Neuronal stem cell (in vitro differentiated cells): ENCODE results near the gene HMGN3.

Experiments
- DNase-seq: peaks from one replicate; pipeline ENCODE4 v3.0.0-alpha.2; 2013; ENCODE audit warnings: low spot score
- H2AFZ ChIP-seq: one replicate; pipeline ENCODE4 v1.6.1; 2013; ENCODE audit warnings: mild to moderate bottlenecking, low read length, inconsistent platforms
- H2AK5ac ChIP-seq: 2 replicates; pipeline ENCODE4 v1.6.1; 2013; ENCODE audit warnings: low read depth, mild to moderate bottlenecking, inconsistent platforms, low read length, moderate library complexity, mixed read lengths
- H2BK120ac ChIP-seq: 2 replicates; pipeline ENCODE4 v1.6.1; 2013; ENCODE audit warnings: low read depth, mild to moderate bottlenecking, inconsistent platforms, low read length, moderate library complexity, mixed read lengths
- H2BK12ac ChIP-seq: one replicate; pipeline ENCODE4 v1.6.1; 2013; ENCODE audit warnings: low read length, inconsistent platforms
- H2BK15ac ChIP-seq: 2 replicates; pipeline ENCODE4 v1.6.1; 2013; ENCODE audit warnings: mild to moderate bottlenecking, low read length, inconsistent platforms, mixed read lengths
- H2BK5ac ChIP-seq: one replicate; pipeline ENCODE4 v1.6.1; 2013; ENCODE audit warnings: inconsistent platforms, mild to moderate bottlenecking, low read length, moderate library complexity
- H3K14ac ChIP-seq: one replicate; pipeline ENCODE4 v1.6.1; 2013; ENCODE audit warnings: low read length, inconsistent platforms
- H3K18ac ChIP-seq: 2 replicates; pipeline ENCODE4 v1.6.1; 2013; ENCODE audit warnings: low read length, inconsistent platforms
- H3K23ac ChIP-seq: 2 replicates; pipeline ENCODE4 v1.6.1; 2013; ENCODE audit warnings: low read depth, mild to moderate bottlenecking, mixed read lengths, low read length, inconsistent platforms; ENCODE audit not compliant: poor library complexity
- H3K27ac ChIP-seq: replicated peaks from 3 replicates; pipeline ENCODE4 v1.5.1; 2013; ENCODE audit warnings: low read length, inconsistent platforms
- H3K27me3 ChIP-seq, 3 experiments: 2 replicates each; pipeline ENCODE4 v1.6.1; 2013; ENCODE audit warnings: low read length in 3 of 3, mild to moderate bottlenecking in 2 of 3, inconsistent platforms in 1 of 3, low read depth in 1 of 3, mixed read lengths in 1 of 3, moderate library complexity in 1 of 3; ENCODE audit not compliant: control insufficient read depth in 3 of 3, insufficient read depth in 3 of 3
- H3K36me3 ChIP-seq, 2 donors: replicated peaks in 1 of 2; 2 replicates each; pipeline ENCODE4 v1.6.1; 2013; ENCODE audit warnings: low read length in 2 of 2; ENCODE audit not compliant: control insufficient read depth in 2 of 2, insufficient read depth in 2 of 2
- H3K4ac ChIP-seq: 2 replicates; pipeline ENCODE4 v1.6.1; 2013; ENCODE audit warnings: inconsistent platforms, mild to moderate bottlenecking, low read length, moderate library complexity
- H3K4me1 ChIP-seq, 2 donors: 1 replicate in 1 of 2; 2 replicates in 1 of 2; pipeline ENCODE4 v1.6.1; 2013; ENCODE audit warnings: low read length in 2 of 2, low read depth in 1 of 2; ENCODE audit not compliant: control insufficient read depth in 2 of 2, insufficient read depth in 1 of 2
- H3K4me2 ChIP-seq: one replicate; pipeline ENCODE4 v1.6.1; 2013; ENCODE audit warnings: mild to moderate bottlenecking, low read length, inconsistent platforms; ENCODE audit not compliant: insufficient read depth, poor library complexity, severe bottlenecking
- H3K4me3 ChIP-seq, 2 donors: 2 replicates each; pipeline ENCODE4 v1.5.1; 2013; ENCODE audit warnings: low read length in 2 of 2, mild to moderate bottlenecking in 2 of 2, inconsistent platforms in 1 of 2, moderate library complexity in 1 of 2
- H3K79me1 ChIP-seq: one replicate; pipeline ENCODE4 v1.6.1; 2013; ENCODE audit warnings: low read depth, mild to moderate bottlenecking, inconsistent platforms, low read length, moderate library complexity
- H3K9ac ChIP-seq: one replicate; pipeline ENCODE4 v1.6.1; 2013; ENCODE audit warnings: mild to moderate bottlenecking, low read depth, low read length, inconsistent platforms; ENCODE audit not compliant: poor library complexity
- H3K9me3 ChIP-seq, 2 donors: replicated peaks in 1 of 2; 2 replicates each; pipeline versions ENCODE3 to v1.6.1; 2013; ENCODE audit warnings: low read length in 2 of 2, mild to moderate bottlenecking in 2 of 2, inconsistent platforms in 1 of 2, low read depth in 1 of 2, mixed read lengths in 1 of 2, moderate library complexity in 1 of 2; ENCODE audit not compliant: control insufficient read depth in 2 of 2, insufficient read depth in 1 of 2
- H4K8ac ChIP-seq: one replicate; pipeline ENCODE4 v1.6.1; 2013; ENCODE audit warnings: low read depth, mild to moderate bottlenecking, inconsistent platforms, low read length, moderate library complexity
- H4K91ac ChIP-seq: one replicate; pipeline ENCODE4 v1.6.1; 2013; ENCODE audit warnings: low read length, low read depth, mild to moderate bottlenecking, inconsistent platforms; ENCODE audit not compliant: poor library complexity
- WGBS, 2 donors: extraction: QIAGEN DNeasy Blood & Tissue Kit; methylation state at CpG; one replicate each; pipeline ENCODE4 v1.1.7; 2013; ENCODE audit warnings: missing lambda C conversion rate in 2 of 2, mixed read lengths in 1 of 2; ENCODE audit not compliant: insufficient read length in 2 of 2, insufficient replicate concordance in 1 of 2; ENCODE audit errors: extremely low coverage in 2 of 2; 5-methylcytosine and 5-hydroxymethylcytosine counted together

The HMGN3 gene

DNA sequence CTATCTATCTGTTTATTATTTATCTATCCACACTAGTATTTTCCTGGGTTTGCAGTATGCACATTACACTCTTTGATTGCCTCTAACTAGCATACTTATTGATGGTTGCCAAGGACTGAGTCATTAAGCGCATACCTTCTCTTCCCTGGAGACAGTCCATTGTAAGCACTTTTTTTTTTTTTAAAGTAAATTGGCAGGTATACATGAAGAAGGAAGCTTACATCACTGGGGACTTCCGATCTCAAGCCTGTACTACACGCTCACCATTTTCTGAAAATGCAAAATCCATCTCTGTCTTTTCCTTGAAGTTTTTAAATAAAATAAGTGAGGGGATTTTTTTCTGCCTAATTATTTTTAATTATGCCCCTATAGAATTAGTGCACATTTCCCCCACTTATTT is 63.5 kb downstream of the HMGN3 start:
- no peak overlapping the region for H2BK5ac ChIP-seq
- H3K4me3 ChIP-seq = no peak overlapping the region
- H3K4ac ChIP-seq = no peak overlapping the region
- no peaks in the 10 kb centered on the region for H3K79me1 ChIP-seq
- peaks cover 0 to 2% of the 10 kb centered on the region in 2 donors for H3K4me1 ChIP-seq
- no peak for DNase-seq
- WGBS, 2 donors = no CpG with 5 or more reads among the region's 3 CpGs
- no peak overlapping the region for H2BK120ac ChIP-seq
- H4K8ac ChIP-seq = no peak overlapping the region
- H3K4me2 ChIP-seq = no peak overlapping the region
- no peaks in the 10 kb centered on the region for H3K36me3 ChIP-seq
- peaks cover 0 to under 1% of the 10 kb centered on the region in 2 donors for H3K9me3 ChIP-seq
- H3K18ac ChIP-seq = no peak overlapping the region
- no peaks in the 10 kb centered on the region for H3K27me3 ChIP-seq
- no peak overlapping the region for H2AFZ ChIP-seq
- H2AK5ac ChIP-seq = no peak overlapping the region
- H3K14ac ChIP-seq = no peak overlapping the region
- H3K23ac ChIP-seq = no peak overlapping the region
- H3K27ac ChIP-seq = no peak overlapping the region
- H3K9ac ChIP-seq = no peak overlapping the region
- H2BK12ac ChIP-seq = no peak overlapping the region
- no peak overlapping the region for H2BK15ac ChIP-seq
- H4K91ac ChIP-seq = no peak overlapping the region

DNA sequence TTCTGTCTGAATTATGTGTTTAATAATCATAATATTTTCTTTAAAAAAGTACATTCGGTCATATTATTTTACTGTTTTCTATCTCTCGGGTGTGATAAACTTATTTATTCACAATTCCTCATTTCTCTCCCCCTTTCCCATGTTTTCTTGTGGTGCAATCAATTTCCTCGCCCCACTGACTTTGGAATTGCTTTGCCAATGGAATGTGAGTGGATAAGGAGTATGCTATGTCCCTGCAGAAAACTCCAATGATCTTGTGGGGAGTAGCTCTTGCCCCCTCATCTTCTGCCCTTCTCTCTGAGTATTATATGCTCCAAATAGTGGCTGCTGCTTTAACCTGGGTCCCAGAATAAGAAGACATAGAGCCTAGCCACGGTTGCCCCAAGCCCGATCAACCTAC is 64.1 kb downstream of the HMGN3 start:
- Histone ChIP-seq H2AFZ (no peak overlapping the region), H3K36me3 (no peaks in the 10 kb centered on the region), H3K9me3 (no peaks in the 10 kb centered on the region), H2BK12ac (no peak overlapping the region), H3K79me1 (no peaks in the 10 kb centered on the region), H2BK120ac (no peak overlapping the region), H3K23ac (no peak overlapping the region), H3K18ac (no peak overlapping the region), H3K14ac (no peak overlapping the region), H3K4ac (no peak overlapping the region), H3K4me1 (peaks cover 0 to 2% of the 10 kb centered on the region in 2 donors), H3K27ac (no peak overlapping the region), H2BK5ac (no peak overlapping the region), H4K8ac (no peak overlapping the region), H3K9ac (no peak overlapping the region), H3K27me3 (no peaks in the 10 kb centered on the region), H3K4me2 (no peak overlapping the region), H2BK15ac (no peak overlapping the region), H3K4me3 (no peak overlapping the region), H4K91ac (no peak overlapping the region), H2AK5ac (no peak overlapping the region)
- no peak for DNase-seq
- no CpG with 5 or more reads among the region's 5 CpGs for WGBS, 2 donors

DNA sequence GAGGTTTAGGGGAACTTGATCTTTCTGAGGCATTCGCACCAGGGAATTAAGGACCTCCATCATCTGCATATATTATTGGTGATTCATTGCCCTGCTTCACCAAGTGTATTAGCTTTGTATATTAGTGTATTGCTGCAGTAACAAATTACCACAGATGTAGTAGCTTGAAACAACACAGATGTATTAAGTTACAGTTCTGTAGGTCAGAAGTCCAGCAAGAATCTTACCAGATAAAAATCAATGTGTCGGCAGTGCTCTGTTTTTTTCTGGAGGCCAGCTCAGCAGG is 65.8 kb downstream of the HMGN3 start:
- Histone ChIP-seq H3K9ac (no peak overlapping the region), H3K36me3 (no peaks in the 10 kb centered on the region), H2BK5ac (no peak overlapping the region), H2AK5ac (no peak overlapping the region), H3K27ac (no peak overlapping the region), H3K4me3 (no peak overlapping the region), H3K27me3 (no peaks in the 10 kb centered on the region), H4K91ac (no peak overlapping the region), H3K9me3 (no peaks in the 10 kb centered on the region), H2BK120ac (no peak overlapping the region), H4K8ac (no peak overlapping the region), H3K18ac (no peak overlapping the region), H3K23ac (no peak overlapping the region), H3K14ac (no peak overlapping the region), H3K79me1 (no peaks in the 10 kb centered on the region), H3K4me1 (peaks cover 0 to 2% of the 10 kb centered on the region in 2 donors), H2AFZ (no peak overlapping the region), H3K4me2 (no peak overlapping the region), H3K4ac (no peak overlapping the region), H2BK15ac (no peak overlapping the region), H2BK12ac (no peak overlapping the region)
- DNase-seq = no peak
- WGBS, 2 donors = no CpG with 5 or more reads among the region's 2 CpGs

DNA sequence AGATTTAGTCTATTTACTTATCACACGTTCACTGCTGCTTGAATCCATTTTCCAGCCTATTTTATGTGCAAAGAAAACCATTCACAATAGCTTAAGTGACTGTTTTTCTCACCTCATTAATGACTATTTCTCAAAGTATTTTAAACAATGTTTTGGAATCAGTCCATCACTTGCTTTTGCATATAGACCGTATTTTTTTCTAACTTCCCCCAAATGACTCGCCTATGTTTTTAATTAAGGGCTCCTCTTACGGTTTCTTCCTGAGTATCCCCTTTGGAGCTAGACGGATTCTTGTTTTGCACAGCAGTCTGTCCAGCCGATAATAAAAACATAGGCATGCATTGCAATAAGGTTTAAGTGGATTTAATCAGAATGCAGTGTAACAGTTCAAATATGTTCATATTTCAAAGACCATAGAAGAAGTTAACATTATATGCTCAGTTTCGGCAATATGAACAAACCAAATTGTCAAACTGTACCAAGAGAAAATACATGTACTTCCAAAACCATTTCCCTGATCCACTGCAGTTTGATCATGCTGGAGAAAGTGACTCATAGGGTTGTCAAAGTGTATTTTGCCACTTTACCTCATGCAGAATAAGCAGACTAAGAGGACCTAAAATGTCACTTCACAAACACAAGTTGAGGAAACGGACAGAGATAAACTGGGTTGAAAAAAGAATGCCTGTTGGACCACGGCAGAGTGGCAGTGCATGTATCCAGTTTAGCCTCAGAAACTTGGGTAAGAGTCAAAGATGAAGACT is 66.4 kb downstream of the HMGN3 start:
- Histone ChIP-seq H3K36me3 (no peaks in the 10 kb centered on the region), H2BK5ac (no peak overlapping the region), H4K8ac (no peak overlapping the region), H3K4ac (no peak overlapping the region), H3K9me3 (no peaks in the 10 kb centered on the region), H2BK12ac (no peak overlapping the region), H2AFZ (no peak overlapping the region), H3K4me3 (no peak overlapping the region), H3K4me1 (peaks cover 0 to 2% of the 10 kb centered on the region in 2 donors), H3K14ac (no peak overlapping the region), H3K18ac (no peak overlapping the region), H2BK120ac (no peak overlapping the region), H3K9ac (no peak overlapping the region), H3K27ac (no peak overlapping the region), H2BK15ac (no peak overlapping the region), H3K79me1 (no peaks in the 10 kb centered on the region), H2AK5ac (no peak overlapping the region), H4K91ac (no peak overlapping the region), H3K27me3 (no peaks in the 10 kb centered on the region), H3K23ac (no peak overlapping the region), H3K4me2 (no peak overlapping the region)
- no CpG with 5 or more reads among the region's 9 CpGs for WGBS, 2 donors
- no peak for DNase-seq
